HPDE6-E6E7 (cell line): Measurements from ENCODE around the gene TGM2.

ENCODE experiments used
- DNase-seq: peaks from one replicate; pipeline ENCODE4 v3.0.0; 2011; ENCODE audit warnings: missing footprints; ENCODE audit errors: extremely low spot score

The TGM2 gene

DNA sequence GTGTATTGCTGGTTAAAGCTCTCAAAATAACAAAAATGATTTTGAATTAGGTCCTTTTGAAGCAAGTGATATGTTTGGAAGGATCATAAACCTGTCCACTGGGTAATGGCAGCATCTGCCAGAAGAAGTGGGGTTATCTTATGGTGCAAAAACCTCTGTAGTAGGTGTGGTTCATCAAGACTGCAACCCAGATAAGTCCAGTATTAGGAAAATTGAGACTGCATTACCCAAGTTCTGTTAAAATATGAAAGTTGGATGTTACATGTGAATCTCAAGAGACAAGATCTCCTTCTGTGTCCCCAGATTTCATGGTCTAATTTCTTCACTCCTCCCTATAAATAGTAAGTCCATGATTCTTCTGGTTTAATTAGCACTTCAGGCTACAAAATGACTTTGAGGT, 72.2 kb downstream of the TGM2 start:
- DNase-seq, result no peak

DNA sequence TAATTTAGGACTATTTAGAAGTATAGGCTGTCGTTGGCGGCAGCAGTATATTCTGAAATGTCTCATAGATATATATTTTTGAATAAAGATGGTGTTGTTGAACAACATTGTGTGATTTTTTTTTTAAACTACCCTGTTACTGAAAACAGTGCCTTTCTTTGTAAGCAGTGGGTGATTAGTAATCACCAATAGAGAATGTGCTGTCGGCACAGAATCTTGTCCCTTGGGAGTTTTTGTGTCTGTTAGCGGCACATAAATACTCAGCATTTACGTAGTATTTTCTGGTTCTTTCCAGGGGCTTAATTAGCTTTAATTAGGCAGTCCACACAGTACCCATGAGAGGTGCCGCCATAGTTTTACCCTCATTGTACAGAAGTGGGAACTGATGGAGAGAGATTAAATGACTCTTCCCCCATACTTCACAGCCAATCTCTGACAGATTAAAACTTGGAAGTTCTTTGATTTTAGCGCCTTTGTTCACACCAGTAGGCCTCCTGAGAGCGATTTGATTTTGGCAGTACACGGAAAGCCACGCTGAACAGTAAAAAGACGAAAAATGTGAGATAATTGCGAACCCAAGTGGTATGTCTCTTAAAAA, 72.7 kb downstream of the TGM2 start:
- no peak for DNase-seq

DNA sequence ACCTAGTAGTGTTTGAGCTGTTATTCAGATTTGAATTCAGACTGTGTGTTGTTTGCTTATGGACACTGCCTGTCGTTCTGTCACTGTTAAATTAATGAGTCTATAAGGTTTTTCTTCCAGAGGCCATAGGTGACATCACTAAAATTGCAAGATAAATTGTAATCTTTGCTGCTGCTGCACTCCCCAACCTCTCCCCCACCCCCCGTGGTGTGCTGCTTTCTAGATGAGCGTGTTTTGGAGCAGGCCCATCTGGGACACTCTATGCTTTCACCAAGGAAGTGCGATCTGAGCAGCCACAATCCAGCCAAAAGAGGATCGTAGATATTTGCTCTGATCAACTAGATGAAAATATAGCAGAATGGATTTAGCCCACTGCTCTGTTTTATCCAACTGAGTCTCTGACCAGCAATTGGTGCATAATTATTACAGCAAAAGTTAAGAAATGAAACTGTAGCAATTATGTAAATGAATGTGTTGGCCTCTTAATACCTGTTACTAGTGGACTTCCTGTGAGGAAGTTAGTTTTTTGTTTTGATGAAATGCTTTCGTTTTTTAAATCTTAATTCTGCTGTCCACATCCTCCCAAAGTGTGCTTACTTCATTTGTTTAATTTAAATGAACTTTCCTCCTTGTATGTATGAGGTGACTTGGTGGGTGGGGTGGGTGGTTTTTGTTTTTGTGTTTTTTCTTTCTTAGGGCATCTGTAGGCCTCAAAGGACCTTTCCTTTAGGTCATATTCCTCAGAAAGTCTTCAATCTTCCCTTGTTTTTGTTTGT, 73.4 kb downstream of the TGM2 start:
- DNase-seq, result no peak

DNA sequence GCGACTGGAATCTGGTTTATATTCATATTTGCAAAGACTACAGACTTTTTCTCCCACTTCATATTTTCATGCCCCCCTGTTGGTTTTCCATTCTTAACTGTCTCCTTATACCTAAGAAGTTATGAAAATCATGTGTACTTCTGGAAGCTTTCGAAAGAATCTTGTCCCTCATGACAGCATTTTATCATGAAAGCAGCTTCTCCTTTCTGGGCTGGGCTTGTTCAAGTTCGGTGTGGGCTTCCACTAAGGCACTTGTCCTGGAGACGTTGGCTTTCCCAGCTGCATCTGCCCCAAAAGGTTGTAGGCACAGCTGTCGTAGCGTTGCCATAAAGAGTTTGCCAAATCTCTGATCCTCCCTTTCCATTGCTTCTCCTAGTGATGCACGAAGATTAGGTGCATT, 75.0 kb downstream of the TGM2 start:
- no peak for DNase-seq

DNA sequence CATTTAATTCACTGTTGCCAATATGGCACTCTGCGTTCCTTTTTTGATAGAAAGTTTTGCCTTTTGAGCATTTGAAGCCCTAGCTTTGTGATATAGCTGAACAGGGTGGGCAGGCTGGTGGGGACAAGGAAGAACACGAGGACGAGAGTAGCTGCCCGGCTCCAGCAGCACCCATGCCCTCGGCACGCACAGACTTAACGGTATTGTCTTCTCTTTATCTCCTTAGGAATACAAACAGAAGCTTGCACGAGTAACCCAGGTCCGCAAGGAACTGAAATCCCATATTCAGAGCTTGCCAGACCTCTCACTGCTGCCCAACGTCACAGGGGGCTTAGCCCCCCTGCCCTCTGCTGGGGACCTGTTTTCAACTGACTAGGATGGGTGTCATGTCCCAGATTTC, 75.6 kb downstream of the TGM2 start:
- no peak for DNase-seq

DNA sequence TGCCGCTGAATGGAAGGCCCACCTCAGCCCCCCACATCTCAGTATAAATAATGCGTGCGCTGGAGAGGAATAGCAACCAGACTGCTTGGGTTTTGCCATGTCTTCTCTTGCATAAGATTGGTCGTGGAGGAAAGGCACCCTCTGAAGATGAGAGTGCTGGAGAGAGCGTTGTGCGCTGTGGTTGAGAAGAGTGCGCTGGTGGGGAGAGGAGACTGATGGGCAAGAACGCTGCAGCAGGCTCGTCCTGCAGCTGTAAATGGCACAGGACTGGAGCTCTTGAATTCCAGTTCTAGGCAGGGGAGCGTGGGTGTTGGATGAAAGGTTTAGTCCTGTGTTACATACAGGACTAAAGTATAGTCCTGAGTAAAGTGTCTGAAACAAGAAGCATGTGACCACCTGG, 80.0 kb downstream of the TGM2 start:
- no peak for DNase-seq

DNA sequence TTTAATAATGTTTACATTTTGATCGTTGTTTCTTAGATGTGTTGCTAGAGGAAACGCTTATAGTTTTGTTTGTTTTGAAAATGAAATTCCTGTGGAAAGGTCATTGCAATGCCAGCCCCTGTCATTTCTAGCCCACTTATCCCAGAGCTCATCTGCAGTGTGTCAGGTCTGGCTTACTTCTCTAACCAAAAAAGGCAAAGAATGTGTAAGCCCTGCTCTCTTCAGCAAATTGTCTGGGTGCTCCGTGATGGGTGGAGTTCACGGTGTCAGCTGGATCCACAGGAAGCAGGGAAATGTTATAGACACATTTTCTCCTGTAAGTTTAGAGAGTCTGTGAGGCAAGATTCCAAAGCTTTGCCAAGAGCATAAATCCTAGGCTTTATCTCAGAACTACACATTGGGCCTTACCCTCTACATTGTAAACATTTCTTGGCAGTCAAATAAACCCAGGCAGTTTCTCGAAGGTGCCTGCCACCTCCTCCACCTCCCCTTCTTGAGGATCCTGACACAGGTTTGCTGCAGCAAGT, 80.6 kb downstream of the TGM2 start:
- DNase-seq, result no peak

DNA sequence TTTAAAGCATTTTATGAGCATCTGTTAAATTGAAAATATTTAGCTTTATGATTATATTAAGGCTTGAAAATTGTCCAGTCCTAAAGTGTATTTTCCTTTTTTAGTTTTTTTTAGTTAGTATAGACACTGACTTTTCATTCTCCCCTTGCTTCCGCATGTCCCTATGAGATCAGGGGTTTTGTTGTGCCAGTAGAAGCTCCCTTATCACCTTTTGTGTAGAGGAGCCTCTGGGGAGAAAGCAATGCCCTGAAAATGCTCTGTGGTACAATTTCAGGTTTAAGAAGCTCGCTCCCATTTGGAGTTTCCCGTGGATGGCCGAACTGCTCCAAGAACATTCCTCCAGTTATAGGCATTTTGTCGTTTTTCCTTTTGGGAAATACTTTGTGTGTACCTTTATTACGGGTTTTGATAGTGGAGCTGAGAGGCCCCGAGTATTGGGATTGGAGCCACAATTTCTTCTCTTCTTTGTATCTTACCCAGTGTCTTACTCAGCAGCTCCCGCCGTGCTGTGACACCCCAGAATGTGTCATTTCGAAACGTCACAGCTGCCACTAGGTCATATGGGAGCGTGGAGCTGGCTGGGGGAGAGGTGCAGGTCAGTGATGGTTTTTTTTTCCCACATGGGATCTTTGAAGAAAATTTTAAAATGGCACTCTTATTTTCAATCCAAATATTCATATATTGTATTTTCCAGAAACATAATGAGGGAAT, 81.6 kb downstream of the TGM2 start:
- DNase-seq, result no peak

DNA sequence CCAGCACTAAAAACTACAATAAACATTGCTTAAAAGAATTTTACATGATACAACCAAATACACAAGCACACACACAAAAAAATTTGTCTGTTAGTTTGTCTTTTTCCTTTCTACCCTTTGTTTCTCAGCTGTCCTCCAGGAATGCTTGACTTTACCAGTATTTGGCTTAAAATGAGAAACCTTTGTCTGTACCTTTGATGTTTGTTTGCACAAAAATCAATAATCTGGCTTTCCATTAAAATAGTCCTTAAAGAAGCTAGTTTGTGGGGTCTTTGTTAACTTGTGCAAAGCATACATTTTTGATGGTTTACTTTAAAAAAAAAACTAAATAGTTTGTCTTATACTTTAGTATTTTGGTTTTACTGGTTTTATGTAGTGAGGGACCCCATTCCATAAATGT, 82.2 kb downstream of the TGM2 start:
- DNase-seq, result no peak

DNA sequence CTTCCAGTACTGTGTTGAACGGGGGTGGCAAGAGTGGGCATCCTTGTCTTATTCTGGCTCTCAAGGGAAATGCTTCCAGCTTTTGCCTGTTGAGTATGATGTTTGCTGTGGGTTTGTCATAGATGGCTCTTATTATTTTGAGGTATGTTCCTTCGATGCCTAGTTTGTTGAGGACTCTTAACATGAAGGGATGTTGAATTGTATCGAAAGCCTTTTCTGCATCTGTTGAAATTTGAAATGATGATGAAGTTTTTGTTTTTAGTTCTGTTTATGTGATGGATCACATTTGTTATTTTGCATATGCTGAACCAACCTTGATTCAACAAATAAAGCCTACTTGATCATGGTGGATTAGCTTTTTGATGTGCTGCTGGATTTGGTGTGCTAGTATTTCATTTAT, 83.5 kb downstream of the TGM2 start:
- no peak for DNase-seq

DNA sequence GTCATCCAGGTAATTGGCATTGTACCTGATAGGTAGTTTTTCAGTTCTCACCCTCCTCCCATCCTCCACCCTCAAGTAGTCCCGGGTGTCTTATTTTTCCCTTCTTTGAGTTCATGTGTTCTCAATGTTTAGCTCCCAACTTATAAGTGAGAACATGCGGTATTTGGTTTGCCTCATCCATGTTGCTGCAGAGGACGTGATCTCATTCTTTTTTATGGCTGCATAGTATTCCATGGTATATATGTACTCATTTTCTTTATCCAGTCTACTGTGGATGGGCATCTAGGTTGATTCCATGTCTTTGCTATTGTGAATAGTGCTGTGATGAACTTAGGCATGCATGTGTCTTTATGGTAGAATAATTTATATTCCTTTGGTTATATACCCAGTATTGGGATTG, 85.7 kb downstream of the TGM2 start:
- DNase-seq, result no peak

DNA sequence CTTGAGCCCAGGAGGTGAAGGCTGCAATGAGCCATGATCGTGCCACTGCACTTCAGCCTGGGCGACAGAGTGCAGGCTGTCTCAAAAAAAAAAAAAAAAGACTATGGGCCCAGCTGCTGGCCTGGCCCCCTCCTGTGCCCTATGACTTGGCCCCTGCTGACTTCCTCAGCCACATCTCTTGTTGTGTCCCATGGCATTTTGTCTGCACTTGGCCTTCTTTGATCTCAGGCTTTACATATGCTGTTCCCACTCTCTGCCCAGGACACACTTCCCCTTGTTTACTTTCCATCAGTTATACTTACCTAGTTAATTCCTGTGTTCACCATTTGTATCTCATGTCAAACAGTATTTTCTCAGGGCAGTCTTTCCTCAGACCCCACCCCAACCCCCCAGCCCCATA, 87.0 kb downstream of the TGM2 start:
- no peak for DNase-seq
